Measurements from ENCODE around the gene PLCG2.

Gene PLCG2

DNA sequence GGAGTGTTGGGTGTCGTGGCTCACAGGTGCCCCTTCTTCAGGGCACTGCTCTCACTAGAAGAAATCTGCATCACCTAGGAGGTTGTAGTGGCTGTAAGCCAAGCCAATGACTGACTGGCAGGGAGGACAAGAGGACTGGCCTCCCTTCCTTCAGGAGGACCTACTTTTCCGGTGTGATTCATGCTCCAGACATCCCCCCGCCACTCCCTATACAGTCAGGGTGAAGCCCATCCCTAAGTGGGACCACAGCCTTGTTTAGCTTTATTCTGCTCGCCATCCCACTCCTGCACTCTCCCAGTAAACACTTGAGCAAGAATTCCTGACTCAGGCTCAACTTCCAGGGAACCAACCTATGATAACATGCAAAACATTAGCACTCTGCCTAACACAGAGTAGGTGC lies 67.0 kb downstream of the PLCG2 start:
- no peak for TF ChIP-seq CTCF (IDR thresholded peaks at IDR 0.05; ENCODE audit: unreplicated experiment in 3 of 3)
- H3K9me3 Mint-ChIP-seq = no peaks in the 10 kb centered on the region
- no peak overlapping the region for H3K4me3 Mint-ChIP-seq
- H3K36me3 Mint-ChIP-seq (ENCODE audit: low read depth) = no peaks in the 10 kb centered on the region
- H3K4me1 Mint-ChIP-seq = no peaks in the 10 kb centered on the region
- no peak overlapping the region for H3K27ac Mint-ChIP-seq
- H3K27me3 Mint-ChIP-seq (ENCODE audit: low read depth) = peaks cover 14% of the 10 kb centered on the region

DNA sequence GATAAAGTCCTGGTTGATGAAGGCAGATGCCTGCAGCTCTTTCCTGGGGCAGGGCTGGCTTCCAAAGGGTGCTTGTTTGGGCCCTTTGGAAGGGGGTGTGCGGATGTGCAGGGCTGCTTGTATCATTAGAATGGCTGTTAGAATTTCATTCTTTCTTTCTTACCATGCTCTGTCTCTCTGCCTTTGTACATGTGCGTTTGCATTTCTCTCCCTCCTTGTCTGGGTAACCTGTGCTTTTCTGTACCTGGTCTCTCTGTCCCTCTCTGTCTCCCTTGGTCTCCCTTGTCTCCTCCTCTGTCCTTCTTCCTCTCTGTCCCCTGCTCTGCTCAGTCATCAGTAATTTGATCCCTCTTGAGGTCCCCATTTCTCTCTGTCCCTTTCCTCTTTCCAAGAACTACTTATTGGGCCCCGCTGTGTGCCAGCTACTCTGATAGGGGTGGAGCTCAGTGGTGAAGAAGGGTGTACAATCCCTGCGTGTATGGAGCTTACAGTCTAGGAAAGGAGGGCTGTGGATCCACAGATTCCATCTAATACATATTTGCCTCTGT lies 69.3 kb downstream of the PLCG2 start:
- Mint-ChIP-seq H3K27ac (no peak overlapping the region), H3K4me3 (no peak overlapping the region), H3K27me3 (ENCODE audit: low read depth) (peaks cover 14% of the 10 kb centered on the region), H3K9me3 (no peaks in the 10 kb centered on the region), H3K4me1 (no peaks in the 10 kb centered on the region), H3K36me3 (ENCODE audit: low read depth) (no peaks in the 10 kb centered on the region)
- no peak for TF ChIP-seq CTCF (IDR thresholded peaks at IDR 0.05; ENCODE audit: unreplicated experiment in 3 of 3)

DNA sequence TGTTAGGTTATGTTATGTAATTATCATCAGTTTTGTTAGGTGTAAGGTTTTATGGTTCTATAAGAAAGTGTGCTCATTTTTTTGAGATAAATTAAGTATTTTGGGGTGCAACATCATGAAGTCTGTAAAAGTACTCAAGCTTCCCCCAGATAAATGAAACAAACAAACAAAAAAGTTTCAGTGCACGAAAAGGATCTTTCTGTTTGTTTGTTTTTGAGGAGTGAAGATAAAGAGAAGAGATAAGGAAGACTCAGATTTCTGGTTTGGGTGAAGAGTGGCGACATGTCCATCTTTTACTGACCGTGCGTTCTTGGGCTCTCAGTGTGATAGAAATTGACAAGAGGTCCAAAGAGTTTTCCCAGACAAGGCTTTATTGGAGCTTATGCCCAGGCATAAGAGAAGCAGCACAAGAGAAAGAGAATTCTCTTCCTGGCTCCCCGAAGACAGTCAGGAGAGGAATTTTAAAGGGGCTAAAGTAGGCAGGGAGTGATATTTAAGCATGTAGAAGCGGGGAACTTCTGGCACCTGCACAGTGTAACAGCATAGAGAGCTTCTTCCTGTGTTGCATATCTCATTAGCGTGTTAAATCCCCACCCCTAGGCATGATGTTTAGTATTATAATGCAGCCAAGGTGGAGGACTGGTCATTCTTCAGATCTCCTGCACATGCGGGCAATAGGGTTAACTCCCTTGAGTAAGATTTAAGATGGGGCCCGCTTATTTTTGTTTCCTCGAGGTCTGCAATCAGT lies 71.3 kb downstream of the PLCG2 start:
- Mint-ChIP-seq H3K36me3 (ENCODE audit: low read depth) (no peaks in the 10 kb centered on the region), H3K27me3 (ENCODE audit: low read depth) (peaks cover 14% of the 10 kb centered on the region), H3K9me3 (no peaks in the 10 kb centered on the region), H3K4me1 (no peaks in the 10 kb centered on the region), H3K27ac (no peak overlapping the region), H3K4me3 (no peak overlapping the region)
- TF ChIP-seq CTCF (IDR thresholded peaks at IDR 0.05; ENCODE audit: unreplicated experiment in 3 of 3) = no peak

DNA sequence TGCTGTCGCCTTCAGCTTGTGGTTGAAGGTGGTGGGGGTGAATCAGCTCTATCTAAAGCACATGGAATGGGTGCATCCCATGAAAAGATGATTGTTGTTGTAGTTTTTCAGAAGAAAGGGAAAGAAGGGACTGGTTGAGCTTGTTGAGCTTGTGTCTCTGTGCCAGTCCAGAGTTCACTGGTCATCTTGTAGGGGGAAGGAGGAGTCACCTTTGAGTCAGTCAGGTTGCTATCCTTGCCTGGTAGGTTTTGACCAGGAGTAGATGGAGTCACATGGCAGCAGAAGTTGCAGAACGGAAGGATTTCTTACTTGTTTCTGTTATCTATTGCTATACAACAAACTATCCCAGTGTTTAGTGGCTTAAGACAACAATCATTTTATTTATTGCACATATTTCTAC lies 73.3 kb downstream of the PLCG2 start:
- no peak overlapping the region for H3K27ac Mint-ChIP-seq
- no peaks in the 10 kb centered on the region for H3K4me1 Mint-ChIP-seq
- TF ChIP-seq CTCF (IDR thresholded peaks at IDR 0.05; ENCODE audit: unreplicated experiment in 3 of 3) = no peak
- H3K4me3 Mint-ChIP-seq = no peak overlapping the region
- H3K9me3 Mint-ChIP-seq = no peaks in the 10 kb centered on the region
- H3K27me3 Mint-ChIP-seq (ENCODE audit: low read depth) = peaks cover 14% of the 10 kb centered on the region
- peaks cover 1% of the 10 kb centered on the region for H3K36me3 Mint-ChIP-seq (ENCODE audit: low read depth)

DNA sequence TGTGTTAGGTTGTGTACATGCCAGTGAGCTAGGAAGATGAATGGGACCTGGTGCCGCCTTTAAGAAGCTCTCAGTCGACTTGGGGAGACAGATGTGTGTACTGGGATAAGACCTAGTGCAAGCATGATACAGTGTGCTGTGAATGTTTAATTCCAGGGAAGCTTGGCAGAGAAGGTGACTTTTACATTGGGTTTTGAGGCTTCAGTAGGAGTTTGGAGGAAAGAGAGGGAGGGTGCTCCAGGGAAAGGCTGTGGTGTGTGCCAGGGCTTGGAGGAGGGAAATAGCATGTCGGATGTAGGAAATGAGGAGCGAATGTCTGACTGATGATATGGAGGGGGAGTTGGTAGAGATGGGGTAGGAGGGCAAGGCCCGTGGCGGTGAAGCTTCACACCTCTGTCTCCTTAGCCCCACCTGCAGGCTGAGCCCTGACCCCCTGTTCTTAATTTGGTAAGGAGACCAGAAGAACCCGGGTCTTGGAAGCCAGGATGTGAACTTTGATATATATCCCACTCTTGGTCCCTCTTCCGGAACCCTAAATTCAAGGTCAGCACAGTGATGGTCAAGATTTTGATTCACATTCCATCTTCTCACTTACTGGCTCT lies 76.6 kb downstream of the PLCG2 start:
- no peak for TF ChIP-seq CTCF (IDR thresholded peaks at IDR 0.05; ENCODE audit: unreplicated experiment in 3 of 3)
- no peaks in the 10 kb centered on the region for H3K9me3 Mint-ChIP-seq
- no peaks in the 10 kb centered on the region for H3K4me1 Mint-ChIP-seq
- no peak overlapping the region for H3K4me3 Mint-ChIP-seq
- H3K36me3 Mint-ChIP-seq (ENCODE audit: low read depth) = peaks cover 3% of the 10 kb centered on the region
- no peaks in the 10 kb centered on the region for H3K27me3 Mint-ChIP-seq (ENCODE audit: low read depth)
- H3K27ac Mint-ChIP-seq = no peak overlapping the region
